Measurements from ENCODE around the gene TPSAB1.

The TPSAB1 gene

DNA sequence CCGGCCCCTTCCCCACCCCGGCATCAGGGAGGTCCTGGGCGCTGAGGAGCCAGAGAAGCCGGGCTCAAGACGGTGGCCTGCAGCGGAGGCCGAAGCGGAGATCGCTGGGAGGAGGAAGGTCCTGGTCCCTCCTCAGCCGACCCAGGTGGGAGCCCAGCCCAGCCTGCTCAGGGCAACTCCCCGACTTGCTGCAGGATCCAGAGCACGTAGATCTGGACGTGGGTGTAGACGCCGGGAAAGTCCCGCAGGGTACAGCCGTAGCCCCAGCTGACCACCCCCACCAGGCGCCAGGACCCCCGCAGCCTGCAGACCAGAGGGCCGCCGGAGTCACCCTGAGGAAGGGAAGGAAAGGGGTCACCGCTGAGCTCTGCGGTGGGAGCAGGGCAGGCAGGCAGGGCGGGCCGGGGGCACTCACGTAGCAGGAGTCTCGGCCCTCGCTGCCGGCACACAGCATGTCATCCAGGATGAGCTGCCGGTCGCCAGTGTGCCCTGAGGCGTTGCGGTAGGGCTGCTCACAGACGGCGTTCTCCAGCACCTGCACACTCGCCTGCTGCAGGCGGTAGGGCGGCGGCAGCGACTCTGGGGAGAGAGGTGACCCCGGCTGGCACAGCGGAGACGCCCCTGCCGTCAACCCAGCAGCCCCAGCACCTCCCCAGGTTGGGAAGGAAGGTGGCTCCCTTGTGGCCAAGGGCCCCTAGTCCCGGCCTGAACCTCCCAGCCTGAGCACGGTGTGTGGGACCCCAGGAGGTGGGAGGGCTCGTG is 20.8 kb downstream of the TPSAB1 start:
- H3K4me2 ChIP-seq (ENCODE audit: low read depth, low read length, poor library complexity, severe bottlenecking): no peak overlapping the region
- H3K36me3 ChIP-seq (ENCODE audit: insufficient read depth, low read length): no peaks in the 10 kb centered on the region
- no peak for TF ChIP-seq EZH2phosphoT487 (IDR thresholded peaks at IDR 0.05; ENCODE audit: borderline replicate concordance)
- TF ChIP-seq, protein P1, sequence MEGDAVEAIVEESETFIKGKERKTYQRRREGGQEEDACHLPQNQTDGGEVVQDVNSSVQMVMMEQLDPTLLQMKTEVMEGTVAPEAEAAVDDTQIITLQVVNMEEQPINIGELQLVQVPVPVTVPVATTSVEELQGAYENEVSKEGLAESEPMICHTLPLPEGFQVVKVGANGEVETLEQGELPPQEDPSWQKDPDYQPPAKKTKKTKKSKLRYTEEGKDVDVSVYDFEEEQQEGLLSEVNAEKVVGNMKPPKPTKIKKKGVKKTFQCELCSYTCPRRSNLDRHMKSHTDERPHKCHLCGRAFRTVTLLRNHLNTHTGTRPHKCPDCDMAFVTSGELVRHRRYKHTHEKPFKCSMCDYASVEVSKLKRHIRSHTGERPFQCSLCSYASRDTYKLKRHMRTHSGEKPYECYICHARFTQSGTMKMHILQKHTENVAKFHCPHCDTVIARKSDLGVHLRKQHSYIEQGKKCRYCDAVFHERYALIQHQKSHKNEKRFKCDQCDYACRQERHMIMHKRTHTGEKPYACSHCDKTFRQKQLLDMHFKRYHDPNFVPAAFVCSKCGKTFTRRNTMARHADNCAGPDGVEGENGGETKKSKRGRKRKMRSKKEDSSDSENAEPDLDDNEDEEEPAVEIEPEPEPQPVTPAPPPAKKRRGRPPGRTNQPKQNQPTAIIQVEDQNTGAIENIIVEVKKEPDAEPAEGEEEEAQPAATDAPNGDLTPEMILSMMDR (conservative IDR thresholded peaks at IDR 0.05; ENCODE audit: low read length): no peak
- no peaks in the 10 kb centered on the region for H3K4me1 ChIP-seq (ENCODE audit: insufficient read depth, low read length, poor library complexity, severe bottlenecking)
- H4K20me1 ChIP-seq (ENCODE audit: insufficient read depth, low read length, poor library complexity, severe bottlenecking): no peaks in the 10 kb centered on the region
- H3K27me3 ChIP-seq (ENCODE audit: insufficient read depth, low read length, poor library complexity, severe bottlenecking): no peaks in the 10 kb centered on the region
- H3K9ac ChIP-seq (ENCODE audit: low read depth, low read length, poor library complexity, severe bottlenecking): no peak overlapping the region
- H2AFZ ChIP-seq (ENCODE audit: low read length): no peak overlapping the region
- no peaks in the 10 kb centered on the region for H3F3A ChIP-seq (ENCODE audit: low read depth)
- H3K79me2 ChIP-seq (ENCODE audit: insufficient read depth, low read length): no peaks in the 10 kb centered on the region
- no peaks in the 10 kb centered on the region for H3K9me3 ChIP-seq (ENCODE audit: insufficient read depth, low read depth, low read length)
- H3K4me3 ChIP-seq (ENCODE audit: low read length, poor library complexity, severe bottlenecking): no peak overlapping the region
- no peaks in the 10 kb centered on the region for H3K9me2 ChIP-seq (replicated peaks; ENCODE audit: low read depth, low read length)

DNA sequence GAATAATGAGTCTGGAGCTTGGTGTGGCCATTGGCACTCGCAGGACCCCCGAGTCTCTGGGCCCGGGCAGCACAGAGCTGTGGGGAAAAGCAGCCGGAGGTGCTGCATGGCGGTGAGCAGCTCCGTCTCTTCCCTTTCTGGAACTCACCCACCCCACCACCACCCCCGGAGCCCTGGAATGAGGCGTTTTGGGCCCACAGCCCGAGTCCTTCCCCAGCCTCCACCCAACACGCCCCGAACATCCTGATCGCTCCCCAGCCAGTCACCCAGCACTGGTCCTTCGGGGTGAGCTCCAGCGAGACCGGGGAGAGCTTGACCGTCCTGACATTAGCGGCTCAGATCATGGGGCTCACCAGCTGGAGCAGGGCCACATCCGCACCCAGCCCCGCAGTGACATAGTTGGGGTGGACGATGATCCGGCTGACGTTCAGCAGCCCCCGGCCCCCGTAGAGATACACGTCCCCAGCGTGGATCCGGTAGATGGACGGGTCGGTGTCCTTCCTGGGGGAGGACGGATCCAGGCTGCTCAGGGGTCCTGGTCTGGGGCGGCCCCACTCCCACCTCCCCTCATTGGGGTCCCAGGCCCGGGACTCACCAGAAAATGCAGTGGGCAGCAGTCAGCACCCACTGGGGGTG is 21.8 kb downstream of the TPSAB1 start:
- H2AFZ ChIP-seq (ENCODE audit: low read length): no peak overlapping the region
- no peaks in the 10 kb centered on the region for H3K9me3 ChIP-seq (ENCODE audit: insufficient read depth, low read depth, low read length)
- no peaks in the 10 kb centered on the region for H3K9me2 ChIP-seq (replicated peaks; ENCODE audit: low read depth, low read length)
- TF ChIP-seq, protein P1 (conservative IDR thresholded peaks at IDR 0.05; ENCODE audit: low read length): no peak
- no peaks in the 10 kb centered on the region for H3K36me3 ChIP-seq (ENCODE audit: insufficient read depth, low read length)
- H3F3A ChIP-seq (ENCODE audit: low read depth): no peaks in the 10 kb centered on the region
- H4K20me1 ChIP-seq (ENCODE audit: insufficient read depth, low read length, poor library complexity, severe bottlenecking): no peaks in the 10 kb centered on the region
- no peak overlapping the region for H3K9ac ChIP-seq (ENCODE audit: low read depth, low read length, poor library complexity, severe bottlenecking)
- H3K4me3 ChIP-seq (ENCODE audit: low read length, poor library complexity, severe bottlenecking): no peak overlapping the region
- no peak overlapping the region for H3K4me2 ChIP-seq (ENCODE audit: low read depth, low read length, poor library complexity, severe bottlenecking)
- H3K4me1 ChIP-seq (ENCODE audit: insufficient read depth, low read length, poor library complexity, severe bottlenecking): no peaks in the 10 kb centered on the region
- H3K79me2 ChIP-seq (ENCODE audit: insufficient read depth, low read length): no peaks in the 10 kb centered on the region
- H3K27me3 ChIP-seq (ENCODE audit: insufficient read depth, low read length, poor library complexity, severe bottlenecking): no peaks in the 10 kb centered on the region

DNA sequence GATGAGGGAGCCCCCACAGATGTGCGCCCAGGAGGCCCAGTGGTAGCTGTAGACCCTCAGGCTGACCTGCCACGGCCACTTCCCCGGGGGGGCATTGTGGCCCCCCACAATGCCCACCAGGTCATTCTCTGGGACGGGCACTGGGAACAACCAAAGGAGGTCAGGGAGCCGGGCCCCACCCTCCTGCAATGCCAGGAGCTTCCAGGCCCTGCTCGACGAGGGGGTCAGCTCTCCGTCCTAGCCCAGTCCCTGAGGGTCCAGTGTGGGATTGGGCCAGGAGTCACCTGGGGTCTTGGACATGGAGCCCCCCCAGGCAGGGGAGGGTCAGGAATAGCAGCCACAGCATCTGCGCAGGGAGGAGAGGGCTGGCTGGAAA is 22.3 kb downstream of the TPSAB1 start:
- TF ChIP-seq EZH2phosphoT487 (IDR thresholded peaks at IDR 0.05; ENCODE audit: borderline replicate concordance): no peak
- H3K4me3 ChIP-seq (ENCODE audit: low read length, poor library complexity, severe bottlenecking): no peak overlapping the region
- no peaks in the 10 kb centered on the region for H3F3A ChIP-seq (ENCODE audit: low read depth)
- H3K9ac ChIP-seq (ENCODE audit: low read depth, low read length, poor library complexity, severe bottlenecking): no peak overlapping the region
- no peaks in the 10 kb centered on the region for H3K9me3 ChIP-seq (ENCODE audit: insufficient read depth, low read depth, low read length)
- H4K20me1 ChIP-seq (ENCODE audit: insufficient read depth, low read length, poor library complexity, severe bottlenecking): no peaks in the 10 kb centered on the region
- H3K9me2 ChIP-seq (replicated peaks; ENCODE audit: low read depth, low read length): no peaks in the 10 kb centered on the region
- no peaks in the 10 kb centered on the region for H3K4me1 ChIP-seq (ENCODE audit: insufficient read depth, low read length, poor library complexity, severe bottlenecking)
- no peaks in the 10 kb centered on the region for H3K36me3 ChIP-seq (ENCODE audit: insufficient read depth, low read length)
- no peaks in the 10 kb centered on the region for H3K27me3 ChIP-seq (ENCODE audit: insufficient read depth, low read length, poor library complexity, severe bottlenecking)
- H3K4me2 ChIP-seq (ENCODE audit: low read depth, low read length, poor library complexity, severe bottlenecking): no peak overlapping the region
- no peaks in the 10 kb centered on the region for H3K79me2 ChIP-seq (ENCODE audit: insufficient read depth, low read length)
- no peak overlapping the region for H2AFZ ChIP-seq (ENCODE audit: low read length)
